Hypothalamus (tissue), 51 donors: ENCODE results near the gene RNF144A.

Experiments used
- DNase-seq, 51 donors: peaks; one replicate each; lab custom pipeline; 2025; lab: John Stamatoyannopoulos, UW

The RNF144A gene

GRCh38 chr2:6945087-6945813 is 28.0 kb downstream of the RNF144A start:
- no peak for DNase-seq

DNA sequence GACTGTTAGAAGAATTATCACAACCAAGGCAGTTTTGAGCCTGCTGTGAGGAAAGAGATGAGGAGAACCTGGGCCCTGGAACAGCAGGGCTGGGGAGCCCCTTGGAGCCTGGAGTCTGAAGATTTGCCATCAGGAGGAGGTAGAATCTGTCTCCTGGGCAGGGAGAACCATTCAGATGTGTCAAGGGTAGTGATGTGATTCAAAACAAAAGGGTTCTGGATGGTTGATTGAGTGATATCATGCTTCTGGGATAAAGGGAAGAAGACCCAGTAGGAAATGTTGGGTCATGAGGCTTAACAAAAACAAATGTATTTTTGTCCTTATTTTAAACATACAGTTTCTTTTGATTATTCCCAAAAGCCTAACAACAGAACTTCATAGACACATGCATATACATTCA is 28.6 kb downstream of the RNF144A start:
- DNase-seq, result no peak

- DNase-seq, result no peak
Observed at GRCh38 chr2:6946722-6947121, 29.5 kb downstream of the RNF144A start.

GRCh38 chr2:6947929-6948676 is 30.9 kb downstream of the RNF144A start:
- no peak for DNase-seq

- no peak for DNase-seq
Observed at GRCh38 chr2:6948677-6949351, 31.6 kb downstream of the RNF144A start.

DNA sequence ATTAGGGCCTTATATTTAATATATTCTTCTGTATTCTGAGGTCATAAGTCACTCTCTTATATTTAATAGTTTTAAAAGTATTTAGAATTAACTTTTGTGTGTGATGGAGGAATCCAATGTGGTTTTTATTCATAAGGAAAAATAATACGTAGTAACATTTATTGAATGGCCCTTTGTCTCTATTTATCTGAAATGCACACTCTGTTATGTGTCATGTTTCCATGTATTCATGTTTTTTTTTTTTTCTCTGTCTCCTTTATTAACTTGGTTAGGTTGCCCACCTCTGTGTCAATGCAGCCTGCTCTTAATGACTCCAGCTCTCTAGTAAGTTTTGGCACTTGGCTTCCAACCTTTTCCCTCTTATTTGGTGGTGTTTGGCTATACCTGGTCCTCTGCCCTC is 33.8 kb downstream of the RNF144A start:
- DNase-seq, result no peak

GRCh38 chr2:6952101-6952500 is 34.9 kb downstream of the RNF144A start:
- no peak for DNase-seq

DNA sequence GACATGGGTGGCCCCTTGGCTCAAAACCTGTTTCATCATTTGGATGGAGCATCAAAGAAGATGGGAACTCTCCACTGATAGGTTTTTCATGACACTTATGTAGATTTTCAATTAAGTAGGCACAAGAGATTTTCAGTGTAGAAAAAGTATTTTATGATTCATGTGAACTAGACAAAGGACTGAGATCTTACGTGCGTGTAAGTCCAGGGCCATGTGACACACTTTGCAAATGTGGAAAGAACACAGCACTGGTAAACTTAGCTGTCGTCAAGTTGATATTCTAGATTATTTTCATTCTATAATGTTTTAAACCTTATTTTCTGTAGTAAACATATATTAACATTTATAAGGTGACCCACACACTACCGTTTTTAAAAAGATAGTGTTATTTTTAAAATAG is 37.4 kb downstream of the RNF144A start:
- DNase-seq, result no peak

- DNase-seq, result no peak
Observed at GRCh38 chr2:6955511-6956136, 38.4 kb downstream of the RNF144A start.

DNA sequence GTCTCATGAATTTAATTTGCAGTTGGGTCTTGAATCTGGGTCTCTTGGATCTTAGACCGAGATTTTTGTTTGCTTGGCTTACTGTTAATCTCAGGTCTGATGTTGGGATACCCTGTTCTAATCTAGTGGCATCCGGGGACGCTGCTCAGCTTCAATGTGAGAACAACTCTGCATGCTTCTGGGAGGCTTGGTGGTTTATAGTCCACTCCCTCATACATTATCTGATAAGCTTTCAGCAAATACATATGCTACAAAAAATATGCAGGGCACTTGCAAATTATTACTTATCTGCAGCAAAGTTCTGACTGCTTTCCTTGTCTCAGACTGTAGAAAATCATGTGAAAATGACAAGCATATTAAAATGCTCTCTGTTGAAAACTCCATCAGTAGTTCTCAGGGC is 39.4 kb downstream of the RNF144A start:
- DNase-seq, result no peak

GRCh38 chr2:6957031-6957714 is 40.0 kb downstream of the RNF144A start:
- no peak for DNase-seq

- no peak for DNase-seq
Observed at GRCh38 chr2:6957910-6958615, 40.9 kb downstream of the RNF144A start.

DNA sequence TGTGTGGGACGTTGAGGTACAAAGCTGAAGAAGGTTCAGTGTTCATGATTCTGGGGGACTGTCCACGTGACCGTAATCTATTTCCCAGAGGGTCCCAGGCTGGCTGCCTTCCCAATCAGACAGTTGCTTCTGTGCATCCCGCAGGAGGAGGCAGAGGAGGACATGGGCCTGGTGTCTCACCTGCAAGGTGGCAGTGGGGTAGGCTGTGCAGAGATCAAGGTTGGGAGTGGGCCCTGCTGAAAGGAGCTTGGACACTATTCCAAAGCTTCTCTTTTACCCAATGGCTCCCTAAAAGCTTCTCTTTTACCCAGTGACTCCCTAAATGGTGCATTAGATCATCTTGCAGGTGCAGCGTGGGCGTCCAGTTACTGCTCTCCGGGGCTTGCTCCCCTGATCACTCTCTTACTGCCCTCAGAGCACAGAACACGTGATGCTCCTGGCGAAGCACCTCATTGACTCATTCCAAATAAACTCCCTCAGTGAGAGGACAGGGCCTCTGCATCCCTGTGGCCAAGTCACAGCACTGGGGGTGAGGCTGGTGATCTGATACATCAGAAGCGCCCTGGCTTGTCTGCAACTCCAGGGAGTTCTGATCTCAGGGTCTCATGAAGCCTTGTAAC is 41.5 kb downstream of the RNF144A start:
- DNase-seq, result no peak

DNA sequence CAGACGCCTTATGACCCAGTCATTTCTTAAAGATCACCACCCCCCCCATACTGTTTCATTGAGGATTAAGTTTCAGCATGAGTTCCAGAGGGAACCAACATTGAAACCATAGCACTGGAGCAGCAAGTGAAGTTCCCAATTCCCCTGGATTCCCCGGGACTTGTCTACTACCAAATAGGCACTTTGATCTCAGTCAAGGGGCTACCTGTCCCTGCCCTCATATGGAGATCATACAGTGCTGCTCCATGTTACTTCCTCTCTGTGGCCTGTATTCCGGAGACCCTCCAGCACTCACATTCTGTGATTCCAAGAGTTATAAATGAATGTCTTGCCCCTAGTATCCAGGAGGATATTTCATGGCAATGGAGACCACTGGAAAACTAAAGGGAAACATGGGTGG is 42.5 kb downstream of the RNF144A start:
- DNase-seq, result no peak

- DNase-seq, result peak in 2 of 51 donors; percentile 27 to 33
Observed at GRCh38 chr2:6960659-6961058, 43.4 kb downstream of the RNF144A start.

- DNase-seq, result no peak
Observed at GRCh38 chr2:6963727-6964126, 46.5 kb downstream of the RNF144A start.

- no peak for DNase-seq
Observed at GRCh38 chr2:6965071-6965795, 48.0 kb downstream of the RNF144A start.

DNA sequence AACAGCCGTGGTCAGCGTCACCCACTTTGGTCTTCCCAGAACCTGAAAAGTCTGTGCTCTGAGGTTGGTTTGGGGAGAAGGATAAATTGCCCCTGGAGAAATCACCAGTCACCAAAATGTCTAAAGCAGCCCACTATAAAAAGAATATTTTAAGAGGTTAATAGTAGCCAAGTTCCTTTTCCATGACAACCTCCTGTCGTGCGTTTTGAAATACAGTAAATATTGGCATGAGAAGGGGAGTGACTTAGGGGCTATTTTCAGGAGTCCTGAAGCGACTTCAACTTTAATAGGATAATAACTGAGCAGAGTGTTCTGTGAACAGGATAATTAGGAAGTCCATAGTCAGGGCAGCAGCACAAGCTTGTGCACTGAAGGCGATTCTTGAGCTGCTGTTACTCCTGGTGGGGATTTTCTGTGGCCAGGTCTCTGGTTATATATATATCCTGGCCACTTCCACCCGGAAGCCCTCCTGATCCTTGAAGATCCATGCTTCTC is 49.3 kb downstream of the RNF144A start:
- DNase-seq, result no peak

DNA sequence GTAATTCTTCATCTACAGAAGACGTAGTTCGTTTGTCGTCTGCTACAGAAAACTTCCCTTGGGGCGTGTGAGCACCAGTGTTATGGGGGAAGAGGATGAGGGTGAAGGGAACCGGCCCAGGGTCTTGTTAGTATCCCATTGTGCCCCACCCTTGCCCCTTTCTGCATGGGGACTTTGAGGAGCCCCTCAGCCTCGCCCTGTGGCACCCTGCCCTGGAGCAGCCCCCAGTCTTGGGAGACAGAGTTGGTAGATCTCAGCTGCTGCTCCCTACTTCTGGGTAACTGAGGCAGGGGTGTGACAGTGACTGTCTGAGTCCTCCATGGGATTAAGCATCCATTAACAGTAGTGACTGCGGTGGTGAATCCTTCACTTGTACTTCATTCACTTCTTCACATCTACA is 50.1 kb downstream of the RNF144A start:
- no peak for DNase-seq
